K562 (cell line): ENCODE measurements around the gene RALGPS1. TPM values are rescaled to one million over a fixed set of nuclear protein-coding genes. Genes with fewer than 3 reads are reported as not detected.

Experiments used
- ATAC-seq: fragments of 200-7000 bp; cut with Tn5 transposase; 3 replicates; pipeline ENCODE4 v1.9.1; 2020; ENCODE audit warnings: moderate library complexity
- BruUV-seq: library from RNA; stranded (reverse); fragments of 400-500 nt; replicated peaks from 2 replicates; lab custom pipeline; 2021; lab: Mats Ljungman, UMichigan
- CTCF ChIA-PET: fragments of 300-600 bp; formaldehyde crosslinking; extraction: SDS; loops from one replicate; lab custom pipeline; 2021; ENCODE audit warnings: low intra/inter-chr PET ratio; lab: Yijun Ruan, JAX
- POLR2A ChIA-PET: fragments of 300-600, 350-650 bp; sonication (Branson Sonifier 250); formaldehyde crosslinking; extraction: SDS; loops from one replicate; lab custom pipeline; 2021; ENCODE audit warnings: antibody characterized with exemption, inconsistent platforms; lab: Yijun Ruan, JAX
- DNase-seq, 4 experiments: peaks; one replicate each; pipeline versions ENCODE4 v3.0.0 to v3.0.0-alpha.2; 2011 to 2018; ENCODE audit warnings: low spot score in 3 of 4, mixed read lengths in 3 of 4; ENCODE audit errors: extremely low read depth in 1 of 4
- FAIRE-seq: peaks from 2 replicates; lab custom pipeline; 2011; peaks lifted over from hg19 to GRCh38; lab: Jason Lieb, UNC
- H2AFZ ChIP-seq: 2 replicates; pipeline ENCODE4 v1.6.0; 2011; ENCODE audit warnings: low read depth, low read length, control low read depth, inconsistent platforms
- H3K27ac ChIP-seq: fragments of 200-600 bp; 3 replicates; pipeline ENCODE4 v1.8.0; 2011; ENCODE audit warnings: low read depth, mild to moderate bottlenecking, control low read depth, inconsistent platforms, low read length, moderate library complexity, mixed read lengths; ENCODE audit errors: extremely low read depth
- H3K27me3 ChIP-seq, 2 experiments: fragments of 300-600 bp in 1 of 2; 2 replicates in 1 of 2; 3 replicates in 1 of 2; pipeline versions ENCODE4 v1.6.0 to v1.8.0; 2011; ENCODE audit warnings: inconsistent platforms in 2 of 2, low read length in 2 of 2, mild to moderate bottlenecking in 1 of 2, mixed read lengths in 1 of 2, moderate library complexity in 1 of 2; ENCODE audit not compliant: control insufficient read depth in 2 of 2, insufficient read depth in 2 of 2
- H3K36me3 ChIP-seq: fragments of 300-600 bp; 3 replicates; pipeline ENCODE4 v1.8.0; 2011; ENCODE audit warnings: mild to moderate bottlenecking, low read length, inconsistent platforms; ENCODE audit not compliant: control insufficient read depth, insufficient read depth
- H3K4me1 ChIP-seq, 2 experiments: fragments of 200-600 bp in 1 of 2; replicated peaks in 1 of 2; 2 replicates in 1 of 2; 3 replicates in 1 of 2; pipeline versions ENCODE4 v1.5.1 to v1.8.0; 2011; ENCODE audit warnings: inconsistent platforms in 2 of 2, low read length in 2 of 2, mild to moderate bottlenecking in 1 of 2, mixed read lengths in 1 of 2, moderate library complexity in 1 of 2; ENCODE audit not compliant: control insufficient read depth in 2 of 2, insufficient read depth in 2 of 2
- H3K4me2 ChIP-seq: 2 replicates; pipeline ENCODE4 v1.6.1; 2011; ENCODE audit warnings: low read length, control low read depth, inconsistent platforms, mixed read lengths; ENCODE audit not compliant: insufficient read depth
- H3K4me3 ChIP-seq: fragments of 200-600 bp; sonication (generic), shearing (Covaris generic); 2 replicates; pipeline ENCODE4 v1.5.1; 2016; ENCODE audit warnings: control low read depth, inconsistent platforms
- H3K79me2 ChIP-seq: fragments of 200-600 bp; 3 replicates; pipeline ENCODE4 v1.8.0; 2011; ENCODE audit warnings: low read length, inconsistent platforms; ENCODE audit not compliant: control insufficient read depth, insufficient read depth
- H3K9ac ChIP-seq, 2 experiments: 2 replicates each; pipeline versions ENCODE4 v1.6.0 to v1.6.1; 2011; ENCODE audit warnings: low read depth in 2 of 2, low read length in 2 of 2, control low read depth in 1 of 2, inconsistent platforms in 1 of 2, mild to moderate bottlenecking in 1 of 2, mixed read lengths in 1 of 2; ENCODE audit not compliant: insufficient read depth in 1 of 2
- H3K9me1 ChIP-seq: one replicate; pipeline ENCODE4 v1.6.0; 2011; ENCODE audit warnings: inconsistent platforms, mild to moderate bottlenecking, low read length, moderate library complexity; ENCODE audit not compliant: control insufficient read depth, insufficient read depth
- H3K9me3 ChIP-seq: replicated peaks from 2 replicates; pipeline ENCODE4 v1.5.1; 2011; ENCODE audit warnings: low read depth, low read length, inconsistent platforms; ENCODE audit not compliant: control insufficient read depth, insufficient read depth
- H4K20me1 ChIP-seq: replicated peaks from 2 replicates; pipeline ENCODE4 v1.6.1; 2011; ENCODE audit warnings: low read length, inconsistent platforms, mixed read lengths; ENCODE audit not compliant: control insufficient read depth, insufficient read depth
- CBX2 ChIP-seq: fragments of 200-600 bp; sonication (generic); IDR thresholded peaks from one replicate; pipeline ENCODE4 v1.6.1; 2012; ENCODE audit warnings: mild to moderate bottlenecking, low read length, inconsistent platforms; ENCODE audit not compliant: insufficient read depth, poor library complexity, severe bottlenecking
- CREB1 ChIP-seq, 2 experiments: sonication (generic) in 1 of 2; formaldehyde crosslinking in 1 of 2; IDR thresholded peaks; 2 replicates each; pipeline versions ENCODE4 v1.6.1 to v1.8.0; 2012 to 2022; ENCODE audit warnings: inconsistent platforms in 1 of 2, mild to moderate bottlenecking in 1 of 2, missing genetic modification reagents in 1 of 2, moderate library complexity in 1 of 2
- GATAD2A ChIP-seq: fragments of 450-650 bp; IDR thresholded peaks from 2 replicates; pipeline ENCODE4 v1.6.1; 2017
- LARP7 ChIP-seq: fragments of 450-650 bp; IDR thresholded peaks from 2 replicates; pipeline ENCODE4 v1.6.1; 2016
- NELFE ChIP-seq: IDR thresholded peaks from 2 replicates; pipeline ENCODE4 v1.6.1; 2011; ENCODE audit warnings: mild to moderate bottlenecking; ENCODE audit not compliant: insufficient read depth, insufficient read length
- PHF21A ChIP-seq: fragments of 450-650 bp; IDR thresholded peaks from 2 replicates; pipeline ENCODE4 v1.6.1; 2017; ENCODE audit warnings: low read depth, borderline replicate concordance
- SUPT5H ChIP-seq: fragments of 450-650 bp; IDR thresholded peaks from 2 replicates; pipeline ENCODE4 v1.6.1; 2016
- ZKSCAN1 ChIP-seq: fragments of 150-350 bp; IDR thresholded peaks from 2 replicates; pipeline ENCODE4 v1.6.1; 2016; ENCODE audit warnings: low read depth, low read length
- ZNF197 ChIP-seq: fragments of 200-800 bp; sonication (Bioruptor generic); IDR thresholded peaks from 2 replicates; pipeline ENCODE4 v1.6.1; 2016; ENCODE audit warnings: low read depth, missing genetic modification characterization, missing compliant biosample characterization
- WGBS: fragments of 100-300 bp; shearing (Covaris generic); methylation state at CpG from one replicate; pipeline ENCODE4 v1.1.6; 2016; ENCODE audit warnings: low coverage, mixed read lengths; ENCODE audit not compliant: insufficient coverage; ENCODE audit errors: missing lambda C conversion rate; 5-methylcytosine and 5-hydroxymethylcytosine counted together
- in situ Hi-C: fragments of 300-500 bp; cut with MboI; formaldehyde crosslinking; loops from 4 replicates; pipeline ENCODE4 v1.15.0; 2018; ENCODE audit warnings: inconsistent platforms, mixed read lengths
- intact Hi-C: fragments of 100-400 bp; cut with micrococcal nuclease; formaldehyde crosslinking; loops from 2 replicates; pipeline ENCODE4 v1.14.2; 2022
- polyA plus RNA-seq, 8 experiments: library from polyadenylated mRNA; depleted of rRNA in 4 of 8; stranded (reverse) in 5 of 8; unstranded in 3 of 8; fragments of >200 nt; fragmentation: Nextera tagmentation in 2 of 8; fragmentation: Illumina TruSeq in 1 of 8; extraction: Ambion mirVana in 2 of 8; extraction: Trizol in 1 of 8; gene quantifications; 2 replicates each; pipeline versions ENCODE4 v1.2.1 to v1.2.3, GENCODE V29; 2011 to 2014; ENCODE audit warnings: inconsistent platforms in 1 of 8, missing spikeins in 1 of 8
- total RNA-seq, 7 experiments: library from RNA; depleted of rRNA in 6 of 7; stranded (reverse); fragments of >200 nt in 6 of 7; fragmentation: Illumina TruSeq in 2 of 7; extraction: Trizol in 2 of 7; gene quantifications; 2 replicates each; pipeline versions ENCODE4 v1.2.1 to v1.2.3, GENCODE V29; 2011 to 2021; ENCODE audit warnings: low replicate concordance in 1 of 7
- TF ChIP-seq, protein P1 (sequence below): fragments of 450-650 bp; IDR thresholded peaks from 2 replicates; pipeline ENCODE4 v1.7.0; 2016; ENCODE audit warnings: borderline replicate concordance

The RALGPS1 gene
- total and polyA plus RNA-seq, 9 of the 15 experiments (the other 6 are each of a cell fraction or from before 2014, with no cell fraction given): 0.04 to 2.6 (median 1.5) TPM

DNA sequence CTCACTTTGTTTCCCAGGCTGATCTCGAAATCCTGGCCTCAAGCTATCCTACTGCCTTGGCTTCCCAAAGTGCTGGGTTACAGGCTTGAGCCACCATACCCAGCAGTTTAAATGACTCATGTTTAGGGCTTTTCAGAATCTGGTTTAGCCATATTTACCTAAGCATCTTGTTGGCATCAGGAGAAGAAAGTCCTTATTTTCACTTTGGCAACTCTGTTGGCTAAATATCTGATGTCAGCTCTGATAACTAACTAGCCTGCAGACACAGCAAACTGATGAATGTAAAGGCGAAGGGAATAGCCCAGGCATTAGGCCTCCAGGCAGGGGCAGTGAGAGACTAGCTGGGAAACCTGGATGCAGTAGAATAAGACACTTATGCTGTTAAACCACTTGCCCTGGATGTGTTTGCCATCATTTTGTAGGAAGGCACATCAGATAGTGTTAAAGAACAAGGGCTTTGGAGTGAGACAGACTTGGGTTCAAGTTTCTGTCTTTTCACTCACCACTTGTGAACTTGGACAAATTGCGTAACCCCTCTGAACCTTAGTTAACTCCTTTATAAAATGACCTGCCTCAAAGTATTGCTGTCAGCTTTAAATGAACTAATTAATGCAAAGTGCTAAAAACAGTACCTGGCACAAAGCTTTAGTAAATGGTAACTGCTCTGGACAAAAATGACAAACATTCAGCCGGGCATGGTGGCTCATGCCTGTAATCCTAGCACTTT is 315.3 kb downstream of the RALGPS1 start (continued):
- no peak for TF ChIP-seq SUPT5H
- TF ChIP-seq, all 486 proteins: peak for 2

DNA sequence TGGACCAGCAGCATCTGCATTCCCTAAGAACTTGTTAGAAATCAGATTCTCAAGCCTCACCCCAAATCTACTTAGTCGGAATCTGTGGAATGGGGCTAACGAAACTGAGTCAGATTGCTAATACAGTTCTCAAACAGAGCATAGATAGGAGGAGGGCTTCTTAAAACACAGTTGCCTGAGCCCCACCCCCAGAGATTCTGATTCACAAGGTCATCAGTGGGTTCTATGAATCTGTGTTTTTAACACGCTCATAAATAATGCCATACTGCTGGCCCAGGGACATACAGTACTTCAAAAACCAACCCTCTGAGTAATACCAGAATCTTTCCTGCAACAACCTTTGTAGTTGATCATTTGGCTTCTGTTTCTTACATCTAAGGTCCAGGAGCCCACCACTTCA is 317.1 kb downstream of the RALGPS1 start:
- in situ Hi-C loops: no loop called here
- H3K4me3 ChIP-seq: no peak overlapping the region
- TF ChIP-seq ZNF197 (CRISPR knock-in tag) (no peak), PHF21A (no peak), LARP7 (no peak), CREB1 (IDR thresholded peaks at IDR 0.05) (no peak), CREB1 (CRISPR knock-in tag; IDR thresholded peaks at IDR 0.05) (no peak), NELFE (no peak), ZKSCAN1 (no peak), GATAD2A (no peak), CBX2 (no peak)
- TF ChIP-seq, protein P1, sequence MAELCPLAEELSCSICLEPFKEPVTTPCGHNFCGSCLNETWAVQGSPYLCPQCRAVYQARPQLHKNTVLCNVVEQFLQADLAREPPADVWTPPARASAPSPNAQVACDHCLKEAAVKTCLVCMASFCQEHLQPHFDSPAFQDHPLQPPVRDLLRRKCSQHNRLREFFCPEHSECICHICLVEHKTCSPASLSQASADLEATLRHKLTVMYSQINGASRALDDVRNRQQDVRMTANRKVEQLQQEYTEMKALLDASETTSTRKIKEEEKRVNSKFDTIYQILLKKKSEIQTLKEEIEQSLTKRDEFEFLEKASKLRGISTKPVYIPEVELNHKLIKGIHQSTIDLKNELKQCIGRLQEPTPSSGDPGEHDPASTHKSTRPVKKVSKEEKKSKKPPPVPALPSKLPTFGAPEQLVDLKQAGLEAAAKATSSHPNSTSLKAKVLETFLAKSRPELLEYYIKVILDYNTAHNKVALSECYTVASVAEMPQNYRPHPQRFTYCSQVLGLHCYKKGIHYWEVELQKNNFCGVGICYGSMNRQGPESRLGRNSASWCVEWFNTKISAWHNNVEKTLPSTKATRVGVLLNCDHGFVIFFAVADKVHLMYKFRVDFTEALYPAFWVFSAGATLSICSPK: no peak
- no peaks in the 10 kb centered on the region for H3K79me2 ChIP-seq
- FAIRE-seq (no peak), DNase-seq (no peak), ATAC-seq (no peak)
- H3K4me1 ChIP-seq: no peaks in the 10 kb centered on the region
- no peaks in the 10 kb centered on the region for H3K9me1 ChIP-seq
- 7% methylated on average over 3 of the region's 3 CpGs for WGBS
- no peak overlapping the region for H3K9ac ChIP-seq
- H3K4me2 ChIP-seq: no peak overlapping the region
- peaks cover 0 to 8% of the 10 kb centered on the region in 2 experiments; a peak in 1 of 5 replicates for H3K27me3 ChIP-seq
- ChIA-PET POLR2A (interaction anchor here (0.6 kb wide), 1 partner anchor 11 kb away, joined by 3 read pairs; no protein-coding TSS in a partner anchor), CTCF (no interaction called here)
- intact Hi-C loops: no loop called here
- no peaks in the 10 kb centered on the region for H3K9me3 ChIP-seq
- H3K36me3 ChIP-seq: no peaks in the 10 kb centered on the region
- no peaks in the 10 kb centered on the region for H4K20me1 ChIP-seq
- no peak overlapping the region for H3K27ac ChIP-seq
- no peak overlapping the region for H2AFZ ChIP-seq
- BruUV-seq: no TSS peak
